ENCODE measurements around the gene GRB2.
A peak's percentile ranks its signal among the peaks of the same experiment; 100 is the strongest.
"Not testable (repeated sequence)": the region's sequence is repeated elsewhere in the genome, so short reads cannot be mapped to it uniquely, and the experiment has no call there.

Gene GRB2

DNA sequence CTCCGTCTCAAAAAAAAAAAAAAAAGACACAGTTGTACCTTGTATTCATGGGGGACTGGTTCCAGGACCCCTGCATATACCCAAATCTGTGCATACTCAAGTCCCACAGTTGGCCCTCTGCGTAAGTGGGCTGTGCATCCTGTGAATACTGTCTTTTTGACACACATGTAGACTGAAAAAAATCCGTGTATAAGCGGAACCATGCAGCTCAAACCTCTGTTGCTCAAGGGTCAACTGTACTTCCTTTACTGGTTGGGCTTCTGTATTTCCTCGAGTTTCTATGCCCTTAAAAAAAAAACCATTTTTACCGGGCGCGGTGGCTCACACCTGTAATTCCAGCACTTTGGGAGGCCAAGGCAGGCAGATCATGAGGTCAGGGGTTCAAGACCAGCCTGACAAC is 52.3 kb downstream of the GRB2 start:
- DNase-seq (ENCODE audit: extremely low read depth in 1 of 2, low read depth in 1 of 2), result no peak

DNA sequence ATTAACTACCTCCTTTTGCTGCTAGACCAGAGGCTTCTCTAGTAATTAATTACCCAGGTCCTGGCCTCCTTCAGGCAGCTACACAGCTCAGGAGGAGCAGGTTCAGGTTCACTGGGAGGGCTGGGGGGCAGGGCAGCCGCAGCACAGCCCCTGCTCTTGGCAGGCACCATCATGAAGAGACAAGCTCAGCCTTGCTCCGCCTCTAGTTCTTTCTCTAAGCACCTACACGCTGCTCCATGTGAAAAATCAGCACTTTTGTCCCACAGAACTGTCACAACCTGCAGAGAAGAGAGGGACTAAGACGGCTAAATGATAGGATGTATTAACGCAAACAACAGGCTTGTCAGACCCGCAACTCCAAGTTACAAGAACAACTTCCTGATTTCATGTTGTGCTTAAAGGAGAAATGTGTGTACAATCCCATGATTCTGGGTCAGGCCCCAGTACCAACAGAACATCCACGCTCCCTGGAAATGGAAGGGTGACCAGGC is 53.4 kb downstream of the GRB2 start:
- DNase-seq (ENCODE audit: extremely low read depth in 1 of 2, low read depth in 1 of 2), result no peak

DNA sequence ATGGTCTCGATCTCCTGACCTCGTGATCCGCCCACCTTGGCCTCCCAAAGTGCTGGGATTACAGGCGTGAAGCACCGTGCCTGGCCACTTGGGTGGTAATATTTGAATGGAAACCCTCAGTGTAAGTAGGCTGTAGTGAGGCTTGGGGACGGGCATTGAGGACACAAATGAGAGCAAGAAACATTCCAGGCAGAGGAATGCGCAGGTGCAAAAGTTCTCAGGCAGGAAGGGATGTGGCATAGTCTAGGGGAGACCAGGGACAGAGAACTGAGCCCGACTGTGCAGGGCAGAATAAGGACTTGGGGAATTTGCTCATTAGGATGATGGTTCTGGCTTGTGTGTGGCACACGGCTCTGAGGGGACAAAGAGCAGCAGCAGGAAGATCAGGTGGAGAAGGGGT is 54.8 kb downstream of the GRB2 start:
- no peak for DNase-seq (ENCODE audit: extremely low read depth in 1 of 2, low read depth in 1 of 2)

DNA sequence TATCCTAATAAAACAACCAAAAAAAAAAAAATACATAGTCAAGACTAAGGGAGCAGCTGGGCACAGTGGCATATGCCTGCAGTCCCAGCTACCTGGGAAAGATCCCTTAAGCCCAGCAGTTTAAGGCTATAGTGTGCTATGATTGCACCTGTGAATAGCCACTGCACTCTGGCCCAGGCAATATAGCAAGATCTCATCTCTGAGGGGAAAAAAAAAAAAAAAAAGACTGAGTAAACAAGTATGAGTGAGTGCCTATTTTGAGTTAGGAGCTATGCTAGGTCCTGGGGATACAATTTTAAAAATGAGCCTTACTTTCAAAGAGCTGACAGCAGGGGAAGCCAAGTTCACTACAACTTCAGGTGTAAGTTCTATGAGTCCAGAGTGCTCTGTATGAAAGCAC is 55.4 kb downstream of the GRB2 start:
- no peak for DNase-seq (ENCODE audit: extremely low read depth in 1 of 2, low read depth in 1 of 2)

DNA sequence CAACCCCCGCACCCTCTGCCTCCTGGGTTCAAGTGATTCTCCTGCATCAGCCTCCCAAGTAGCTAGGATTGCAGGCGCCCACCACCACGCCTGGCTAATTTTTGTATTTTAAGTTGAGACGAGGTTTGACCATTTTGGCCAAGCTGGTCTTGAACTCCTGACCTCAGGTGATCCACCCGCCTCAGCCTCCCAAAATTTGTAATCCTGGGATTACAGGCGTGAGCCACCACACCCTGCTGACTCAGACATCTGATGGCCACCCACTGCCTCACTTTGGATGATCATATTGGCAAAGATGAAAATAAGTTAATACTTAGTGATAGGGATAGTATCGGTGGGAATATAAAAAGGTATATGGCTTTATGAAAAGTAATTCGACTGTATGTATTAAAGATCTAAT is 55.9 kb downstream of the GRB2 start:
- DNase-seq (ENCODE audit: extremely low read depth in 1 of 2, low read depth in 1 of 2), result no peak

DNA sequence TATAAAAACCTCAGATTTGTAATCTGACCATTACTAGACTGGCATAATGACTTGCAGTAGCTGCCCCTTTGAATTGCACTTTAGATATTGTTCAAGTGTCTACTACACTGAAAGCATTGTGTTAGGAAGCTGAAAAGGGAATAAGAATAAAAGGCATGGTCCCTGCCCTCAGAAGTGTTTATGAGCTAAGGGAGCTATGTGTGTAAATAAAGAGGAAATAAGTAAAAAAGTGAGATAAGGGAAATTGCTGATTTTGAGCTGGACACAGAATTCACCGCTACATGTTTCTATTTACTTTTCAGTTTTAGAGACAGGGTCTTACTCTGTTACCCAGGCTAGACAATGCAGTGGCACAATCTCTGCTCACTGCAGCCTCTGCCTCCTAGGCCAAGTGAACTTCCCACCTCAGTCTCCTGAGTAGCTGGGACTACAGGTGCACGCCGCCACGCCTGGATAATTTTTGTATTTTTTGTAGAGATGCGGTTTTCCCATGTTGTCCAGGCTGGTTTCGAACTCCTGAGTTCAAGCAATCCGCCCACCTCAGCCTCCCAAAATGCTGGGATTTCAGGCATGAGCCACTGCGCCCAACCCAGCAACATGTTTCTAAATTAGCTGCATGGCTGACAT is 57.0 kb downstream of the GRB2 start:
- DNase-seq (ENCODE audit: extremely low read depth in 1 of 2, low read depth in 1 of 2), result no peak

DNA sequence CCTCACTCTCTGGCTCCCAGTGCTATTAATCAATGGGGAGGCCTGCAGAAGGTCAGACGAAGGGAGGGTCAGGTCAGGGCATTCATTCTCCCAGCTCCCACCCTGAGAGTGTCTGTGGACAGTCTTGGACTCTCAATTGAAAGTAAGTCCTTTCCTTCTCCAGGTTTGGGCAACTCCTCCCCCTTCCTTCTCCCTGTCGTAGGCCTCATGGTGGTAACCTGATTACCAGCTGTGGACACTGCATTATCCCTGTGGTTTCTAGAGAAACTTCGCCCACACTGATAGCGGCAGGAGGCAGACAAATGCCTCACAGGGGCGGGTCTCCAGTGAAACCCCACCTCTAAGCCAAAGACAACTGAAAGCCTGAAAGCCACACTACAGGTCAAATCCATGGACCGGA is 58.6 kb downstream of the GRB2 start:
- DNase-seq (ENCODE audit: extremely low read depth in 1 of 2, low read depth in 1 of 2), result peak; percentile 23 to 49

DNA sequence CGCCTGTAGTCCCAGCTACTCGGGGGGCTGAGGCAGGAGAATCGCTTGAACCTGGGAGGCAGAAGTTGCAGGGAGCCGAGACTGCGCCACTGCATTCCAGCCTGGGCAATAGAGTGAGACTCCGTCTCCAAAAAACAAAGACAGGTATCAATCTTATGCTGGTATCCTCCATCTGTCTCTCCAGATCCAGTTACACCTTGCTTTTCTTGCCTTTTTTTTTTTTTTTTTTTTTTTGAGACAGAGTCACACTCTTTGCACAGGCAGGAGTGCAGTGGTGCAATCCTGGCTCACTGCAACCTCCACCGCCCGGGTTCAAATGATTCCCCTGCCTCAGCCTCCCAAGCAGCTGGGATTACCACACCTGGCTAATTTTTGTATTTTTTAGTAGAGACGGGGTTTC is 59.1 kb downstream of the GRB2 start:
- DNase-seq (ENCODE audit: extremely low read depth in 1 of 2, low read depth in 1 of 2), result not testable (repeated sequence)

DNA sequence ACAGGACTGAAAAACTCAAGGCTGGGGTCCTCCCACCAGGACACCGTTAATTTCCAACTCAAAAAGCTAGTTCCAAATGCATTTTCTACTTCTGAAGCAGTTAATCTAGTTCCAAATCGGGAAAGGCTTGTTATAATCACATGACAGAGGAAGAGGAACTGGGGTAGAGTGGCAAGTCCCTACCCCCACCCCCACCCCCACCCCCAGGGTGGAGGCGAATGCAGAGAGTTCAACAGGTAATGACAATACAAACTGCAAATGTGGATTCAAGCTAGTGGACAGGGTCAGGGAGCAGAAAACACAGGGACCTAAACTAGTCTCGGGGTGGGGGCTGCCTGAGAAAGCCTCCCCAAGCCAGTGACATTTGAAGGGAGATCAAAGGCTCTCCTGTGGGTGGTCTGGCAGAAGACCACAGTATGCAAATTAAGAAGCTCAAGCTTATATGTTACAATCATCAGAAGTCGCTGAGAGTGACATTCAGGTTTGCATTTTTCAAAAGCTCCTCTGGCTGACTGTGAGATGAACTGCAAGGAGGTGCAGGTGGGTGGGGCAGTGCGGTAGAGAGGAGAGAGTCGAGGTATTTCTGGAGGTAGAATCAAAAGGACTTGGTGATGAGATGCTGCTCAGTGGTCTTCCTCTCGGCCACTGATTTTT is 59.8 kb downstream of the GRB2 start:
- DNase-seq (ENCODE audit: extremely low read depth in 1 of 2, low read depth in 1 of 2), result peak in 1 of 2 donors; percentile 60

DNA sequence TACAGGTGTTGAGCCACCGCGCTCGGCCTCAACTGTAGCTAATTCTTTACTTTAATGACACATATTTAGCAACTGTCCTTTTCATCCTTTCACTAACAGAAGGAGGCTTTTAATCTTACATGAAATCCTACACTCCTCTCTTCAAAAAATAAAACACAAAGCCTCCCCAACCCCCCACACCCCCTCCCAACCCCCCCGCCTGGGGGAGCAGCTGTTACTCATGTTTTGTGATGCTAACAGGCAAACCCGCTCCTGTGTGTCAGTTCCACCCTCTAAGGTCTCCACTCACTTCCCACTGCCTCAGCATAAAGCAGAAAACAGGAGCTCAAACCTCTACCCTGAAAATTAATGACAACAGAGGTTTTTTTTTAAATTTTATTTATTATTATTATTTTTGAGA is 60.8 kb downstream of the GRB2 start:
- no peak for DNase-seq (ENCODE audit: extremely low read depth in 1 of 2, low read depth in 1 of 2)

DNA sequence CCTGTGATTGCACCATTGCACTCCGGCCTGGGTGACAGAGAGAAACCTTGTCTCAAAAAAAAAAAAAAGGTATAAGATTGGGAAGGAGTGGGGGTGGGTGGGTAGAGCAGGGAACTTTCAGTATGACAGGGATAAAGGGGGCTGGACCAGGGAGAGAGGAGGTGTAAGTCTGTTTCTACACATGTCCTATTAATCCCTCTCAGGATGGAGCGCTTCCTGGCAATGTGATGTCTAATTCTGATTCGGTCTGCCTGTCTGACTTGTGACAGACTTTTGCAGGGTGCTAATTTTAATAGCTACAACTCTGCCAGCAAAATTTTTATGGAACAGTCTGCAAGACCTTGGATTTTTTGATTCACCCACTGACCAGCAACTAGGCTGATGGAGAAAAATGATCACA is 62.5 kb downstream of the GRB2 start:
- DNase-seq (ENCODE audit: extremely low read depth in 1 of 2, low read depth in 1 of 2), result no peak

DNA sequence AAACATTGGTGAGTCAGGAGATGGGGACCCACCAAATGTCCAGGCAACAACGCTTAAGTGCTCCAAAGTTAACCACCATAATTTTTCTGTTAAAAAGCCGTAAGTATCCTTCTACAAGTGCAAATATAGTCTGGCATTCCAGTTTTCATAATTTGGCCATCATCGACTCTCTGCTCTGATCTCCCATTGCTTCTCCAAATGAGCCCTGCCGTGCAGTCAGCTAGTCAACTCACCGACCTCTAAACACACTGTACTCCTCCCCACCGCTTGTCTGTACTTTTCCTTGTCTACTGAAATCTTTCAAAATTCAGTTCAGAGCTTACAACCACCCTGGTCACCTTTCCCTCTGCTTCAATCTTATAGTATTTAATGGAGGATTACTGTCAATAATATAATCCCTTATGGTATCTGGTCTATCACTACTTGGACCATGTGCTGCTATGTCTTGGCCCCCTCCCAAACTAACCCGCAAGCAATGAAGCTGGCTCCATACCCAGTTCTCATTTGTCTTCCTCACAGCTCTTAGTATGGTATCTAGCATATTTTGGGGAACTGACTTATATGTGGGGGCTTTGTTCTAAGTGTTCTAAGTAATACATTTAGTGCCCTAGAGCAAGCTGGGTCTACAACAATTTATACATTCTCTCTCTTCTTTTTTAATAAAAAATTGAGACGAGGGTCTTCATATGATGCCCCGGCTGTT is 63.5 kb downstream of the GRB2 start:
- no peak for DNase-seq (ENCODE audit: extremely low read depth in 1 of 2, low read depth in 1 of 2)

DNA sequence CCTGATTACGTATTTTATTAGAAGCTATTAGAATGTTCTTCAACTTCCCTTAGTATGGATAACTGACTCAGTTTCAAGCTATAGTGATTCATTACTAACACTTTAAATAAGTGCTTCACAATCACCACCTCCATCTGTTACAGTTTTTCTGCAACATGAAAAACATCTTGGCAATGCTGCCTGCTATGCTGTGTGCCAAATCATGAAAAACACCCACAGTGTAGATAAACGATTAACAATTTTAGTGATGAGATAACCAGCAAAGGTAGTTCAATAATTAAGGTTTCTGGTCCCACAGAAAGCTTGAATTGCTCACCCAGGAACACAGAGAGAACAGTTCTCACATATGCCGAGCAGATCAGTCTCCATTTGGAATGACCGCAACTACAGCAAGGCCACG is 64.8 kb downstream of the GRB2 start:
- DNase-seq (ENCODE audit: extremely low read depth in 1 of 2, low read depth in 1 of 2), result no peak

DNA sequence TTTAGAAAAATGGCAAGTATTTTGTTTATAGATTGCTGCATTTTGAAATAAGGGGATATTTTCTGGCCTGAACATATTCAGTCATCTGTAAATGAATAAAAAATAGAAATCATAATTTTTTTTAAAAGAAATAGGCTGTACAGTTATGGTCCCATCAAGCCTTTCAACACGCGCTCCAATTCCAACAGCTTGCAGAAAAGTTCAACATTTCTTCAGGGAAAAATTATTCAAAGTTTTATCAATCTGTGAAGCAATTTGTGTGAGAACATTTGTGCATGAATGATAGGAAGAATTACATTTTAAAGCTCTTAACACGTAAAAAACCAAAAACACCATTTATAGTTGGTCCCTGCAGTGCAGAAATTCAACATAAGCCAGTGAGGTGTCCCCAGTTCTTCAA is 65.5 kb downstream of the GRB2 start:
- DNase-seq (ENCODE audit: extremely low read depth in 1 of 2, low read depth in 1 of 2), result no peak

DNA sequence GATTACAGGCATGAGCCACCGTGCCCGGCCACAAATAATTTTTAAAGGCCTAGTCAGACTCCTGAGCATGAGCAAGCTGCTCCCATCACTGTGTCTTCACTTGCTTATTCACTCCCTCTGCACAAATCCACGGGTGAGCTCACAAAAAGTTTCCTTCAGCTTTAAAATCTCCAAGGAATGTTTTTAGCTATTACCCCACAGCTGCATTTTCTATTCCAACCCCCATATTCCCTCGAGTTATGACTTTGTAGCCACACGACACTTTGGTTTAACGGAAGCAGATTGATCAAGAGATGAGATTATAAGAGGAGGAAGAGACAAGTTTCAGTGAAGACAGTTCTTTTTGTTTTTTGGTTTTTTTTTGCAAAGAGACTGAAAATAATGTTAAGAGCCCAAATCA is 67.1 kb downstream of the GRB2 start:
- no peak for DNase-seq (ENCODE audit: extremely low read depth in 1 of 2, low read depth in 1 of 2)

DNA sequence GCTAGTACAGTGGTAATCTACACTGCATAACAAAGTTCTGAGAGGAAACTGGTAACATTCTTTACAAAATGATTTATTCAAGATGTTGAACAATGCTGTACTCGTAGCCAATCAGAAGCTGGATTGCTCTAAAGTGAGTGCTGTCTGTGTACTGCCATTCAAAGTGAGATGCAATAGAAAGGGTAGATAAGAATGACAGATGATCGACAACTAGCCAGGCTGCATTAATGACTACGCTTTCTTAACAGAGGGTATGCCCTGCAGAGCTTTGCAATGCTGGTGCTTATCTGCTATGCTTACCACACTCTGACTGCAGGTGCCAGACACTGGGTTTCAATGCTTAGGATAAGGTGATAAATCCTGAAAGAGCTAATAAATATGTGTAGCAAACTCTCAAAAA is 70.2 kb downstream of the GRB2 start:
- no peak for DNase-seq (ENCODE audit: extremely low read depth in 1 of 2, low read depth in 1 of 2)

DNA sequence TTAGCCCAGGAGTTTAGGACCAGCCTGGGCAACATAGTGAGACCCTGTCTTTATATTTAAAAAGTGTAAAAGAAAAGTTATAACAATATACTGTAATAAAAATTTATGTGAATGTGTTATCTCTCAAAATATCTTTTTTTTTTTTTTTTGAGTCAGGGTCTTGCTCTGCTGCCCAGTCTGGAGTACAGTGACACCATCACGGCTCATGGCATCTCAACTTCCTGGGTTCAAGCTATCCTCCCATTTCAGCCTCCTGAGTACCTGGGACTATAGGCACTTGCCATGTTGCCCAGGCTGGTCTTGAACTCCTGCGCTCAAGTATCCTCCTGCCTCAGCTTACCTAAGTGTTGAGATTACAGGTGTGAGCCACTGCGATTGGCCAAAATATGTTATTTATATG is 70.8 kb downstream of the GRB2 start:
- no peak for DNase-seq (ENCODE audit: extremely low read depth in 1 of 2, low read depth in 1 of 2)

DNA sequence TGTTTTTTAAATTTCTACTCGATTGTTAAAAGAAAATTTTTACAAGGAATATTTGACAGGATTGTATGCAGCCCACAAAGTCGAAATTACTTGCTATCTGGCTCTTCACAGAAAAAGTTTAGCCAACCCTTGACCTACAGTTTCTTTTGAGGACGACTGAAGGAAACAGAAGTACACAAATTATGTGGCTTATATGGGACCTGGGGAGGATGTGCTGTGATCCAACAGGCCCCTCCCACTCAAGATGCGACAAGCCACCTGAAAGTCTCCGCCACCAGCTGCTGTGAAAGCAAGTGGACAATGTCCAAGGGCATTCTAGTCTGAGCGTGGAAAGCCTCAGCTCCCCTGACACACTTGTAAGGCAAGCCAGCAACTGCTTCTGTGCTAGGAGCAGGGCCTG is 73.8 kb downstream of the GRB2 start:
- DNase-seq (ENCODE audit: extremely low read depth in 1 of 2, low read depth in 1 of 2), result no peak

DNA sequence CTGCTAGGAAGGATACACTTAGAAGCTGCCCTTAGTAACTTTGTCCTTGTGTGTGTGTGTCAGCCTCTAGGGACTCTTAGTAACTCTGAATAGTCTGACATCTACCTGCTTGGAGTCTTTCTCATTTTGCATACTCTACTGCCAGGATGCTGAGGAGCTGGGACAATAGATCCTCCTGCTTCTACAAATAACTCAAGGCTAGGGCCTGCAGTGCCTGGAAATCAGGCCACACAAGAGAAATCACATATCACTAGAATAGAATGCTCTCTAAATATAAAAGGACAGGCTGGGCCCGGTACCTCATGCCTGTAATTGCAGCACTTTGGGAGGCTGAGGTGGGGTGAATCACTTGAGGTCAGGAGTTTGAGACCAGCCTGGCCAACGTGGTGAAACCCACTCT is 77.7 kb downstream of the GRB2 start:
- DNase-seq (ENCODE audit: extremely low read depth in 1 of 2, low read depth in 1 of 2), result no peak

DNA sequence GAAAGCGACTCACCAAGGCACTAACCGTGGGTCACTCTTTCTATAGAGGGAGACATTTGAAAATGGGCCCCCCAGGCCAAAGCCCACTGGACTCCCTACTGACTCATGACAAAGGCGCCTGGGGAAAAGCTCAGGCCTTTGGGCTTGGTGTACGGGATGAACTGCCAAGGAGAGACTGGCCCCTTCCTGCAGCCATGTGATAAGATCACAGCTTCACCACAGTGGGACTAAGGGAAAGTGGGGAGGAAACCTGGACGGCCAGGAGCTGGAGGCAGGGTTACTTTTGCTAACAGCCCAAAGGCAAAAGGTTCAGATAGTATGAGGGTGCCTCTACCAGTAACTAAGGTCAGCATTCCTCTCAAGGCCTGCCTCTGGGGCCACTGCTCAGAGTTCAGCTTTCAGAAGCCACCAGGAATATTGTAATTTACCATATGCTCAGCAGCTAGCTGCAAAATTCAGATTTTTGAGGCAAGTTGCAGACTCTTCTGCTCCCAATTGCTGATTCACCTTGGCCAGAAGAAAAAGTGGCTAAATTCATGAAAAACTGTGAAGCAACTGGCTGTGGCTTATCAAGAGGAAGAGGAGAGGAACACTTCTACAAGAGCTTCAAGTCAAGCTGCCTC is 79.1 kb downstream of the GRB2 start:
- DNase-seq (ENCODE audit: extremely low read depth in 1 of 2, low read depth in 1 of 2), result no peak

DNA sequence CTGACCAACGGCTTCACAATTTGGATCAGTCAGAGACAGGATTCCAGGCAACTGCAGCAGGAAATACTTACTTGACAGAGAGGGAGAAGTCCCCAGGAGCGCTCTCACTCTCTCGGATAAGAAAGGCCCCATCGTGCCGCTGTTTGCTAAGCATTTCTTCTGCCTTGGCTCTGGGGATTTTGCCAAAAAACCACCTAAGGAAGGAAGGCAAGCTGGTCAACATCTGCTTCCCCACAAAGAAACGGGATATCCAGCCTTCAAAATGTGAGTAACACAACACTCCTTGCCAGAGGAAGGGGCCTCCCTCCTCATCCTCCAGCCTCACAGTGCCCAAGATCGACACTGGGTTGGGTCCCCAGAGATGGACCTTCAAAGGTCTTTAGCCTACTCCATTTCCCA is 79.7 kb downstream of the GRB2 start:
- DNase-seq (ENCODE audit: extremely low read depth in 1 of 2, low read depth in 1 of 2), result no peak

DNA sequence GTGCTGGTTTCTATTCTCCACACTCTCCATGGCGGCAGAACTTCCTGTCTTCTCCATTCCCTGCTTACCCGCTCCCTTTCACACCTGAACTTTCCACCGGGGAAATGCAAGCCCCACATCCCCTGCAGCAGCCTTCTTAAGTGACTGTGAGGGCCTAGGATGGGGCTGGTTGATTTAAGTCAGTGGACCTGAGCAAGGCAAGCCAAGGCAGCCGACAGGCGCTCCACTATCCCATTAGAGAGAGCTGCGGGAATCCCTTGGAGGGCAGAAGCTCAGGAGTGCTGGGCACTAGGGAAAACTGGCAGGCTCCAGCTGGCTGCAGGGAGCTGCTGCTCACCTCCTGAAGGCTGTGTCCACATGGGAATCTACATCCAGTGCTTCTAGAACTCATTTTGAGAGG is 80.1 kb downstream of the GRB2 start:
- no peak for DNase-seq (ENCODE audit: extremely low read depth in 1 of 2, low read depth in 1 of 2)

Data from stimulated activated CD8-positive, alpha-beta memory T cell treated with anti-CD3 and anti-CD28 coated beads, Interleukin-7, amount 100 ng/mL, for 48 hours (primary cell).